Caco-2 (cell line): ENCODE results near the gene ALB. TPM values are rescaled to one million over a fixed set of nuclear protein-coding genes. Genes with fewer than 3 reads are reported as not detected.

ENCODE experiments used
- BruUV-seq: library from RNA; stranded (reverse); fragments of 400-500 nt; replicated peaks from 2 replicates; lab custom pipeline; 2021; lab: Mats Ljungman, UMichigan
- CTCF ChIA-PET: fragments of 300-600 bp; sonication (Branson Sonifier 250); formaldehyde crosslinking; loops from one replicate; lab custom pipeline; 2022; ENCODE audit warnings: antibody characterized with exemption; lab: Charles Lee
- POLR2A ChIA-PET: fragments of 300-600 bp; sonication (Branson Sonifier 250); formaldehyde crosslinking; loops from one replicate; lab custom pipeline; 2022; ENCODE audit warnings: antibody characterized with exemption; lab: Charles Lee
- DNase-seq, 2 experiments: peaks; one replicate each; pipeline versions ENCODE4 v3.0.0 to v3.0.0-alpha.2; 2020 to 2022
- H3K27me3 ChIP-seq: replicated peaks from 2 replicates; pipeline ENCODE4 v1.6.0; 2011; ENCODE audit warnings: low read length; ENCODE audit not compliant: control insufficient read depth, insufficient read depth
- H3K36me3 ChIP-seq: 2 replicates; pipeline ENCODE4 v1.5.1; 2011; ENCODE audit warnings: low read length; ENCODE audit not compliant: control insufficient read depth, insufficient read depth
- H3K4me1 ChIP-seq: fragments of 250-450 bp; sonication (Bioruptor Pico); 2 replicates; pipeline ENCODE4 v1.5.1; 2020; ENCODE audit warnings: mild to moderate bottlenecking
- H3K4me3 ChIP-seq: 2 replicates; pipeline ENCODE4 v1.5.1; 2011; ENCODE audit warnings: low read depth, mild to moderate bottlenecking, control low read depth, low read length
- H3K9me3 ChIP-seq: fragments of 250-450 bp; sonication (Bioruptor Pico); 2 replicates; pipeline ENCODE4 v1.5.1; 2020; ENCODE audit warnings: mild to moderate bottlenecking, moderate library complexity
- H3K27ac Mint-ChIP-seq: one replicate; pipeline ENCODE4 v1.8.0; 2022; ENCODE audit warnings: mixed read lengths; ENCODE audit not compliant: unreplicated experiment
- H3K27me3 Mint-ChIP-seq: one replicate; pipeline ENCODE4 v1.8.0; 2022; ENCODE audit warnings: mixed read lengths; ENCODE audit not compliant: insufficient read depth, unreplicated experiment
- H3K36me3 Mint-ChIP-seq: one replicate; pipeline ENCODE4 v1.8.0; 2022; ENCODE audit warnings: mild to moderate bottlenecking, mixed read lengths; ENCODE audit not compliant: insufficient read depth, unreplicated experiment
- H3K4me1 Mint-ChIP-seq: one replicate; pipeline ENCODE4 v1.8.0; 2022; ENCODE audit warnings: low read depth, mixed read lengths; ENCODE audit not compliant: unreplicated experiment
- H3K4me3 Mint-ChIP-seq: one replicate; pipeline ENCODE4 v1.8.0; 2022; ENCODE audit warnings: mild to moderate bottlenecking, moderate library complexity, mixed read lengths; ENCODE audit not compliant: unreplicated experiment
- H3K9me3 Mint-ChIP-seq: one replicate; pipeline ENCODE4 v1.8.0; 2022; ENCODE audit warnings: mixed read lengths; ENCODE audit not compliant: unreplicated experiment
- CTCF ChIP-seq, 2 experiments: fragments of 200-600 bp in 1 of 2; IDR thresholded peaks; 1 replicate in 1 of 2; 2 replicates in 1 of 2; pipeline versions ENCODE4 v1.5.1 to v1.8.0; 2011 to 2022; ENCODE audit warnings: antibody characterized with exemption in 1 of 2, control low read depth in 1 of 2, inconsistent platforms in 1 of 2, low read depth in 1 of 2, low read length in 1 of 2, mild to moderate bottlenecking in 1 of 2, moderate library complexity in 1 of 2; ENCODE audit not compliant: insufficient read depth in 1 of 2, severe bottlenecking in 1 of 2, unreplicated experiment in 1 of 2
- intact Hi-C: fragments of 100-400 bp; cut with micrococcal nuclease; formaldehyde crosslinking; loops from one replicate; pipeline ENCODE4 v1.10.0; 2022; ENCODE audit not compliant: unreplicated experiment
- total RNA-seq: library from RNA; stranded (reverse); gene quantifications from 2 replicates; pipeline ENCODE4 v1.2.3, GENCODE V29; 2022

The ALB gene
- total RNA-seq, 1 experiment from 2014 or later, result 64.9 TPM

- CTCF ChIA-PET, result interaction anchor here (0.7 to 1.5 kb wide), 3 partner anchors 14 to 241 kb away, joined by 3 to 11 read pairs (median 7); no protein-coding TSS in a partner anchor
- H3K4me1 Mint-ChIP-seq, result peaks cover 31% of the 10 kb centered on the region
- H3K27me3 Mint-ChIP-seq, result no peaks in the 10 kb centered on the region
- Histone ChIP-seq H3K36me3 (no peaks in the 10 kb centered on the region), H3K9me3 (no peaks in the 10 kb centered on the region), H3K4me3 (no peak overlapping the region), H3K27me3 (no peaks in the 10 kb centered on the region), H3K4me1 (peaks cover 53% of the 10 kb centered on the region)
- H3K9me3 Mint-ChIP-seq, result no peaks in the 10 kb centered on the region
- intact Hi-C loops, result loop anchor here (1.0 kb wide), 4 partner anchors 21 to 87 kb away; no protein-coding TSS in a partner anchor
- peak overlapping the region; percentile 53 for H3K27ac Mint-ChIP-seq
- peak in 1 of 2 experiments; percentile 51 for DNase-seq
- peak overlapping the region; percentile 15 for H3K4me3 Mint-ChIP-seq
- no TSS peak for BruUV-seq
- H3K36me3 Mint-ChIP-seq, result no peaks in the 10 kb centered on the region
- no peak for TF ChIP-seq CTCF (IDR thresholded peaks at IDR 0.05; ENCODE audit: insufficient read depth in 1 of 2, low read depth in 1 of 2, low read length in 1 of 2, severe bottlenecking in 1 of 2, unreplicated experiment in 1 of 2)
- POLR2A ChIA-PET, result no interaction called here
Measured at GRCh38 chr4:73432169-73433000, 28.3 kb downstream of the ALB start.

- peaks cover 31% of the 10 kb centered on the region for H3K4me1 Mint-ChIP-seq
- no peaks in the 10 kb centered on the region for H3K36me3 Mint-ChIP-seq
- Histone ChIP-seq H3K4me3 (no peak overlapping the region), H3K27me3 (no peaks in the 10 kb centered on the region), H3K36me3 (no peaks in the 10 kb centered on the region), H3K4me1 (peaks cover 50% of the 10 kb centered on the region), H3K9me3 (no peaks in the 10 kb centered on the region)
- CTCF ChIA-PET, result interaction anchor here (1.2 kb wide), 1 partner anchor 13 kb away, joined by 7 read pairs; no protein-coding TSS in a partner anchor
- TF ChIP-seq CTCF (IDR thresholded peaks at IDR 0.05; ENCODE audit: insufficient read depth in 1 of 2, low read depth in 1 of 2, low read length in 1 of 2, severe bottlenecking in 1 of 2, unreplicated experiment in 1 of 2), result no peak
- POLR2A ChIA-PET, result no interaction called here
- BruUV-seq, result no TSS peak
- no peak overlapping the region for H3K27ac Mint-ChIP-seq
- intact Hi-C loops, result no loop called here
- no peaks in the 10 kb centered on the region for H3K9me3 Mint-ChIP-seq
- DNase-seq, result no peak
- no peaks in the 10 kb centered on the region for H3K27me3 Mint-ChIP-seq
- peak overlapping the region; percentile 0 for H3K4me3 Mint-ChIP-seq
Measured at GRCh38 chr4:73433140-73433539, 29.1 kb downstream of the ALB start.

GRCh38 chr4:73434311-73434710, 30.2 kb downstream of the ALB start:
- no peaks in the 10 kb centered on the region for H3K27me3 Mint-ChIP-seq
- POLR2A ChIA-PET, result no interaction called here
- H3K9me3 ChIP-seq, result no peaks in the 10 kb centered on the region
- no TSS peak for BruUV-seq
- no peak overlapping the region for H3K27ac Mint-ChIP-seq
- no peaks in the 10 kb centered on the region for H3K36me3 Mint-ChIP-seq
- CTCF ChIA-PET, result no interaction called here
- H3K4me3 Mint-ChIP-seq, result no peak overlapping the region
- no peak for DNase-seq
- H3K4me1 ChIP-seq, result peaks cover 50% of the 10 kb centered on the region
- peak in 1 of 2 experiments; percentile 32 for TF ChIP-seq CTCF (IDR thresholded peaks at IDR 0.05; ENCODE audit: insufficient read depth in 1 of 2, low read depth in 1 of 2, low read length in 1 of 2, severe bottlenecking in 1 of 2, unreplicated experiment in 1 of 2)
- no peaks in the 10 kb centered on the region for H3K27me3 ChIP-seq
- intact Hi-C loops, result loop anchor here (1.0 kb wide), 1 partner anchor 12 kb away; no protein-coding TSS in a partner anchor
- no peaks in the 10 kb centered on the region for H3K36me3 ChIP-seq
- no peaks in the 10 kb centered on the region for H3K9me3 Mint-ChIP-seq
- H3K4me3 ChIP-seq, result no peak overlapping the region
- H3K4me1 Mint-ChIP-seq, result peaks cover 31% of the 10 kb centered on the region
